GM18868 (cell line): ENCODE measurements around the gene LHPP.
"Not testable (repeated sequence)": the region's sequence is repeated elsewhere in the genome, so short reads cannot be mapped to it uniquely, and the experiment has no call there.

Source experiments
- ATAC-seq: cut with Tn5 transposase; IDR thresholded peaks from one replicate; pipeline ENCODE4 v1.9.1; 2021; ENCODE audit warnings: mild to moderate bottlenecking, moderate library complexity; ENCODE audit not compliant: unreplicated experiment

Gene LHPP

GRCh38 chr10:124602646-124603365 lies 141.2 kb downstream of the LHPP start:
- no peak for ATAC-seq

DNA sequence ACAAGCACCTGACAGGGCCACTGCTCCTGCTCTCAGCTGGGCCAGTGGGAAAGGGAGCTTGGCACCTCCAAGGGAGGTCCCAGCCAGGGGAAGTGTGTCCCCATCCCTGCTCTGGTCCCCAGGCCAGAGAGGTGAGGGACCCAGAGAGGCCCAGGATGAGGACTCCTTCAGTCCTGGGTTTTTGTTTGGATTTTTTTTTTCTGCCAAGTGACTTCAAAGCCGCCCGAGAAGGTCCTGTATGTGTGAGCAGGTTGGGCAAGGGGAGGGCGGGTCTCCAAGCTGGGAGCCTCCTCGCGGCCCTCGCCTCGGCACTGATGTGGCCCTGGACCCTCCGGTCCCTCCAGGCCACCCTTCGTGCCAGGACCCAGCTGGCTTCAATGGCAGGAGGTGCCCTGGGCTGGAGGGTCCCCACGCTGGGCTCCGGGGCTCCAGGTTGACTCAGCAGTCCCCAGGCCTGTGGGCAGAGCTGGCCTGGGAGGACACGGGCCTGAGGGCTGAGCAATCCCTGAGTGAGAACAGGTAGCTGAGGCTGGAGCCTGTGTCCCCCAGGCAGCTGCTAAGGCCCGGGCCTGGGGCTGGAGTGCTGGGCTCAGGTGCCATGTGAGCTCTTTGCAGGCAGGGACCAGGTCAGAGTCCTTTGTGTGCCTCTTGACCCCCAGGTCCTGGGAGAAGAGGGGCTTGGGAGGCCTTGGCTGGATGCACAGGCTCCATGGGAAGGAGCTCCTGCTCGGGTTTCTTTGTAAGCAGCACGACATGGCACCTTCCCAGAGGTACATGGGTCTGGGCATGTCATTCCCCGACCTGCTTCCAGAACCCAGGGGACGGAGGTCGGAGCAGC lies 142.0 kb downstream of the LHPP start:
- ATAC-seq: no peak

DNA sequence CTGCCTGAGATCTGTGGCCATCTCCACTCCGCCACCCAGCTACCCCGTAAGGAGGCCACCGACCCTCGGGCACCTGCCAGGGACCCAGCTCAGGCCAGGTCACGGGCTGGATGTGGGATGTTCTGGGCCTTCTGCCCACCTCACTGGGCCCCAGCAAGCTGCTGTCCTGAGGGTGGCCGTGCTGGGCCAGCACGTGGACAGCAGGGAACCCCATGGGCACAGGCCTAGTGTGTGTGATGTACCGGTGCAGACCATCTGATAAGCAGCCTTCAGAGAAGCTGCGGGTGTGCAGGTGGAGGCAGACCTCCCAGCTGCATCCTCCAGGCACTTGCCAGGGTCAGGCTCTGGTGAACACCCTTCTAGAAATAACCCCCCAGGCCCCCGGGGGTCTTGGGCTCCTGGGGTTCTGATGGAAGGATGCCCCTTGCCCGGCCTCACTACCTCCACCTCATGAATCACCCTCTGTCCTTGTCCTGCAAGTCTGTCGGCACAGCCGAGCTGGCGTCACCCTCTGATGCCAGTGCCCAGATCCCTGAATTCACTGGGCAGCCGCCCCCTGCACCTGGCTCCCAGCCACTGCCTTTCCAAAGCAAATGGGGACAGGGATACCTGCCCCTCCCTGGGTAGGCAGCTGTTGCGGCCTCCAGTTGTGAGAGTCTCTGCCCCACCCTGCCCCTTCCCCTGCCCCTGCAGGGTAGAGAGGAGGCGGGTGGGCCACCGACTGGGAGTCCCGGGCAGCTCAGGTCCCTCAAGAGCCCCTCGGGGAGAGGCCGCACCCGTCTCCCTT lies 142.8 kb downstream of the LHPP start:
- no peak for ATAC-seq

DNA sequence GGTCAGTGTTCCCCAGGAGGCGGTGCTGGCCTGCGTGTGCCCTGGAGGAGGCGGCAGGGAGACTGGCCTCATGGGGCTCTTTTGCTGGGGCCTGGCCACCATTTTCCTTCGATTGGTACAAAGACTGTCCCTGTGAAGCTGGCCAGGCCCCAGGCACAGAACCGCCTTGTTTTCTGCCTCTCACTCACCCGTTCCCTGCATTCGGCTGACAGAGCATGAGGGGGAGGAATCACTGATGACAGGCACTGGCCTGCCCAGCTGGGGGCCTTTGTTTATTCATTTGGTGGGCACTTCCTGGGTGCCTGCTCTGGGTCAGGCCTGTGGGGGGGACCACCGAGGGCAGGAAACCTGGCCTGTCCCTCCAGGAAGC lies 143.4 kb downstream of the LHPP start:
- ATAC-seq: no peak

DNA sequence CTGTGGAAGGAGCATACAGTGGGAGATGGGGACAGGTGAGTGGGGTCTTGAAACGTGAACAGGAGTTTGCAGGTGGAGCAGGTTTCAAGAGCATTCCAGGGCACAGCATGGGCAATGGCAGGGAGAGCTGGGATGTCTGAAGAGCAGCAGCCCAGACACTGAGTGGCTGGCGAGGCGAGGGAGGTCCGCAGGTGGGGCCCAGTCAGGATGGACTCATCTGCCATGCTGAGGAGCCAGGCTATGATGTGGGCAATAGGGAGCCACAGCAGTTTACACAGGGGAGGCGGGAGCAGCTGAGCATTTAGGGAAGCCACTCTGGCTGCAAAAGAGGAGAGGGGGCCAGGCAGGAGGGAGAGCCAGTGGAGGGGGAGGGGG lies 143.8 kb downstream of the LHPP start:
- ATAC-seq: no peak

DNA sequence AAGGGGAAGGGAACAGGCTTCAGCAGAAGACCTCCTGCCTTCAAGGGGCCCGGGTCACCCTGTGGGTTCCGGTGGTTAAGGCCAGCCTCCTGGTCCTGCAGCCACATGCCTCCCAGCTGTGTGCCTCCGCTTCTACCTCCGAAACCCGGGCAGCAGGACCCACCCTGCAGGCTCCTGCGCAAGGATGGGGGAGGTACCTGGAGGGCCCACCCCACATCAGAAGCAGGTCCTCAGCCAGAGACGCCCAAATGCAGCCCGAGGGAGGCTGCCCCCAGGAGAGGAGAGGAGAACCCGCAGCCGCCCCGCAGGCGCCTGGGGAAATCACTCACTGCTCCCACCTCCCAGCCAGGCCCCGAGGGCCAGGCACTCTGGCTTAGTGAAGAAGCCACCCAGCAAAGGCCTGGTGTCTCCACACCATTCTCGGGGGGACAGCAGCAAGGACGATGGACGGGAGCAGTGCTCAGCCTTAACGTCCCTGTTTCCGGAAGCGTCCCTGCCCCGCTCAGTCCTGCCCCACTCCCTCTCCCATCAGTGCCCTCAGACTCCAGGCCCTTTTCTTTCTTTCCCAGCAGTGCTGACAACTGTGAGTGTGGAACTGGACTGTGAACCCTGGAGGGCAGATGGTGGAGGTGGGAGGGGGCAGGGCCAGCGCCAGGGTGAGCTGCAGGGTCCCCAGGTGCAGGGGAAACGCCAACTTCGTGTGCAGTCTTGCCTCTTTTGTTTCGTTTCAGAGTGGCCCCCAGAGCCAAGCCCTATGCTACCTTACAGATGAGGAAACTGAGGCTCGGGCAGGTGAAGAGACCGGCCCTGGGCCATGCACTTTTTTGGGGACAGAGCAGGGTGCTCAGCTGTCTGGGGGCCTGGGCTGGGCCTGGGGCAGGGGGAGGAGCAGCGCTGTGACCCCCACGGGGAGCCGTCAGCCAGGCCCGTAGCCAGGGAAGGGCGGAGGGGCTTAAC lies 144.5 kb downstream of the LHPP start:
- ATAC-seq: no peak

GRCh38 chr10:124606822-124607221 lies 145.2 kb downstream of the LHPP start:
- ATAC-seq: no peak

GRCh38 chr10:124607693-124608092 lies 146.1 kb downstream of the LHPP start:
- no peak for ATAC-seq

DNA sequence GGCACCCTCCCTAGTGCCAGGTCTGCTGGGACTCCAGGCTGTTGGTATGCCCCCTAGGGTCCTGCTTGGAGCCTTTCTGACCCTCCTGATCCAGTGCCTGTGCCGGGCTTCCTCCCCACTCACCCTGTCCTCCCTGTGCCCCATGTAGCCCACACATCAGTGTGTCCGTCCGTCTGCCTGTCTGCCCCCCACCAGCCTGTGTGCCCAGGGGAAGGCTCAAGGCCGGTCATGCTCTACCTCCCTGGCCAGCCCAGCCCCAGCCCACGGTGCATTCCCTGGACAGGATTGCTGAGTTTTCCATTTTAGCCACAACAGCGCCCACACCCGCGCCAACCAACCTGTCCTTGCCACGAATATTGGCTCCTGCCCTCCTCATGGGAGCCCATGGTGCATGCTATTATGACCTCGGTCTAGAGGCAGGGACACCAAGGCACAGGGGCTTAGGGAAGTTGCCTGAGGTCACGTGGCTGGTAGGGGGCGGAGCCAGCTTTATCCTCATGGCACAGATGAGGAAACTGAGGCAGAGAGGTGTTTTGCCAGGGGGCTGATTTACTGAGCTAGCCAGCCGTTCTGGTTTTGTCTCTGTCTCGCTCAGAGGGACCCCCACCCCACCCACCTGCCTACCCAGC lies 146.6 kb downstream of the LHPP start:
- ATAC-seq: no peak

DNA sequence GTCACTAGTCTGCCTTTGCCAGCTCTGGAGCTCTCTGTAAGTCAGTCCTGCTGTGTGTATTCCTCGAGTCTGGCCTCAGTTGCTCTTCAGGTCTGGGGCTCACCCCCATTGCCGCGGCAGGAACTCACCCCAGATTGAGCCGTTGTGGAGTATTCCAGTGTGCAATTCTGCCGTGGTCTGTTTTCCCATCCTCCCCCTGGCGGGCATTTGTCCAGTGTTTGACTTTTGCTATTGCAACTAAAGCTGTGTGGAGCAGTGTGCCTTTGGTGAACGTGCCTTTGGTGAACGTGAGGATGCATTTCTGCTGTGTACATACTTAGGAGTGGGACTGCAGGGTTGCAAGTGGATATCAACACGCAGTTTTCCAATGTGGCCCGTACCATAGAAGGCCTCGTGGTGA lies 148.1 kb downstream of the LHPP start:
- no peak for ATAC-seq

- ATAC-seq: not testable (repeated sequence)
These were observed 148.6 kb downstream of the LHPP start for GRCh38 chr10:124610186-124610585.

DNA sequence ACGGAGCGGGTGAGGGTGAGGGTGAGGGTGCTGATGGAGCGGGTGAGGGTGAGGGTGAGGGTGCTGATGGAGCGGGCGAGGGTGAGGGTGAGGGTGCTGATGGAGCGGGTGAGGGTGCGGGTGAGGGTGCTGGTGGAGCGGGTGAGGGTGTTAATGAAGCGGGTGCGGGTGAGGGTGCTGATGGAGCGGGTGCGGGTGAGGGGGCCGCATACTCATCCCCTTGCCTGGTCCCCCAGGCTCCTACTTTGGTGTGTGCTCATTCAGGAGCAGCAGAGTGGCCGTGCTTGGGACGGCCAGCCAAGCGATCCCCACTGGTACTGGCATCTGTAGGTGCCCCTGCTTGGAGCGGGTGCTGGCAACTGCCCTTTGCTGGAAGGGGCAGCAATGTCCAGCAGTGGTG lies 149.2 kb downstream of the LHPP start:
- not testable (repeated sequence) for ATAC-seq

- ATAC-seq: peak; percentile 40
These were observed 150.1 kb downstream of the LHPP start for GRCh38 chr10:124611738-124612137.

DNA sequence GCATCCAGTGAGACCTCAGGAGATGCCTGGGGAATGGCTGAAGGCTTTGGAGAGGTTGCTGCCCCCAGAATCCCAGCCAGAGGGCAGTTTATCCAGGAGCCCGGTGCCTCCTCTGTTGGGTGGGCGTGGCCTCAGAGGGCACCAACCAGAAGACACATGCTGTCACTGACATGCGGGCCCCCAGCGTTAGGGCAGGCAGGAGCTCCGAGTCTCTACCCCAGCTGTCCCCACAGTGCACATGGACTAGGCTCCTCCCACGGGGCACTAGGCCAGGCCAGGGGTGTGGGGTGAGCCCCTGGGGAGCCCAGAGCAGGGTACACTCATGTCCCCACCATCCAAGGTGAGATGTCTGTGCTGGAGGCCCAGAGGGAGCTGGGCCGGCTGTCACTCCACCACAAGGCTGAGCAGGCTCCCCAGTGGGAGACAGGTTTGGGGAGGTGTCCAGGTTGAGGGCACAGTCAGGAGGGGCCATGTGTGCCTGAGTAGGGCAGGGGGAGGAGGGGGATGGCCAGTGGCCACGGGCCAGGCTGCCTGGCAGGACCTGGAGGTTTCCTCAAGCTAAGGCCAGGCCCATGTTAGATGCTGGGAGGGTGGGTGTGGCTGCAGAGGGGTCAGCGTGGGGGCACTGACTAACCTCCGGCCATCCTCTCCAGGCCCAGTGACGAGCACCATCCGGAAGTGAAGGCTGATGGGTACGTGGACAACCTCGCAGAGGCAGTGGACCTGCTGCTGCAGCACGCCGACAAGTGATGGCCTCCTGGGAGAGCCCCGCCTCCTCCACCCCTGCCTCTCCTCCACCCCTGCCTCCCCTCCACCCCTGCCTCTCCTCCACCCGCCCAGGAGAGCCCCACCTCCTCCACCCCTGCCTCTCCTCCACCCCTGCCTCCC lies 151.2 kb downstream of the LHPP start:
- peak; percentile 32 for ATAC-seq

DNA sequence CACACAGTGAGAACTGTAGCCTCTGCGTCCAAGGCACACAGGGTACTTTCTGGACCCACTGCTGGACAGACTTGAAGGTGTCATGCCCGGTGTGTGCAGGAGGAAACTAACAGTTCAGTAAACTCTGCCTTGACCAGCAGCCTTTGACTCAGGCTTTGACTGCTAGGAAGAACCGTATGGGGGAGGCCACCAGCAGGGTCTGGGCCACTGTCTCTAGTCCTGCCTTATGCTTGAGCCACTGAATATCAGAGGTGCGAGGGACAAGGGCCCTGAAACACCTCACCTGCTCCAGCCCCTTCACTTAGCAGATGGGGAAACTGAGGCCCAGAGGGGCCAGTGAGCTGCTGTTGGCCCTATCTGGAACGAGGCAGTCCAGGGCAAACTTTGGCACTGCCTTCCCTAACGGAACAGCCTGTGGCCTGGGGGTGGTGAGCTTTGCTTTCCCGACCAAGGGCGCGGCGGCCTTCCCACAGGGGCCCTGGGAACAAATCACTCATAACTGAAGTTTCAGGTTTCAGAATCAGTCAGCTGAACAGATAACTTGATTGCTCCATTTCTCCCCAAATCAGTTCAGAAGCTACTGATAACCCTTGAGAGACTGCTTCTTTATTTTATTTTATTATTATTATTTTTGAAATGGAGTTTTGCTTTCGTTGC lies 152.5 kb downstream of the LHPP start:
- peak; percentile 54 for ATAC-seq

DNA sequence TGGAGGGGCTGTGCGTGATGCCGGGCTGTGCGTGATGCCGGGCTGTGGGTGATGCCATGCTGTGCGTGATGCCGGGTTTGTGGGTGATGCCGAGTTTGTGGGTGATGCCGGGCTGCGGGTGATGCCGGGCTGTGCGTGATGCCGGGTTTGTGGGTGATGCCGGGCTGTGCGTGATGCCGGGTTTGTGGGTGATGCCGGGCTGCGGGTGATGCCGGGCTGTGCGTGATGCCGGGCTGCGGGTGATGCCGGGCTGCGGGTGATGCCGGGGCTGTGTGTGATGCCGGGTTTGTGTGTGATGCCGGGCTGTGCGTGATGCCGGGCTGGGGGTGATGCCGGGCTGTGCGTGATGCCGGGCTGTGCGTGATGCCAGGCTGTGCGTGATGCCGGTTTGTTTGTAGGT lies 153.6 kb downstream of the LHPP start:
- ATAC-seq: no peak

DNA sequence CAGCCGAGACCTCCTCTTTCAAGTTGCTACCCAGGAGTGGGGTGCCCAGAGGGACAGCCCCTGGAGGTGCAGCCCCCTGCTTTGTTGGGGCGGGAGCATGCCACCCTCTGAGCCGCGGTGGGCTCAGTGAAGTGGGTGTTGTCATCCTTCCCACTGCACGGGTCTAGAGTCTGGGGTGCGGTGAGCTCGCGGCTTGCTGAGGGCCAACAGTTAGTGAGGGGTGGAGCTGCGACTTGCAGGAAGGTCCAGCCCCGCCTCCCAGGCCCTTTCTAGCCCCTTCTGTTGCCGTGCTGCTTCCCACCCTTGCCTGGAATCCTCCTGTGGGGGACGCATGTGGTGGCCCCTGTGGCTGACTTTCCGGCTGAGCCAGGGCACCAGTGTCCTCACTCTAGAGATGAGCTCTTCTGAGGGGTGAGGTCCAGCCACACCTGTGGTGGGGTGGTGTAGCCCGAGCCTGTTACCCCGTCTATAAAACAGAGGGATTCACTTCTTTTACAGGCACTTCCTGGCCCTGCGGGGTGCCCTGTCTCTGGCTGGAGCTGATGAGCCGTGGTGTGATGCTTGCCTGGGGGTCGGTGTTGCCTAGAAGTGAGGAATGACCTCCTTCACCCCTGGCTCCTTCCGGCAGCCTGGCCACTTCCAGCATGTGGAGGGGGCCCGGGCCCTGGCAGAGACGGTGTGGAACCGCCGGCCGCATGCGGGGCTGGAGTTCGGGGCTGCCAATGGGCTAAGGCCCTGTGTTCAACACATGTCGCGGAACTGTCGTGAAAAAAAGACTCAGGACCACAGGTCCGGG lies 154.6 kb downstream of the LHPP start:
- no peak for ATAC-seq

- no peak for ATAC-seq
These were observed 155.2 kb downstream of the LHPP start for GRCh38 chr10:124616836-124617130.
